HEK293 (cell line): ENCODE measurements around the gene NDST3.

Source experiments
- CTCF ChIA-PET: fragments of 350-600 bp; formaldehyde crosslinking; extraction: SDS; loops from one replicate; lab custom pipeline; 2021; ENCODE audit warnings: antibody characterized with exemption; lab: Yijun Ruan, JAX
- POLR2A ChIA-PET: fragments of 300-600 bp; formaldehyde crosslinking; extraction: SDS; loops from one replicate; lab custom pipeline; 2020; ENCODE audit warnings: antibody characterized with exemption, inconsistent platforms; lab: Yijun Ruan, JAX
- H3K27ac ChIP-seq: fragments of 200-500 bp; sonication (Bioruptor generic); 2 replicates; pipeline ENCODE4 v1.5.1; 2014; ENCODE audit warnings: low read depth, low read length, control low read depth, inconsistent platforms; ENCODE audit errors: extremely low read depth
- H3K36me3 ChIP-seq, 2 experiments: fragments of 200-500 bp in 1 of 2; sonication (Bioruptor generic) in 1 of 2; 1 replicate in 1 of 2; 2 replicates in 1 of 2; pipeline ENCODE4 v1.5.1; 2014 to 2017; ENCODE audit warnings: inconsistent platforms in 2 of 2, low read length in 2 of 2; ENCODE audit not compliant: control insufficient read depth in 2 of 2, insufficient read depth in 1 of 2
- H3K4me1 ChIP-seq: fragments of 200-500 bp; sonication (Bioruptor generic); 2 replicates; pipeline ENCODE4 v1.5.1; 2014; ENCODE audit warnings: mild to moderate bottlenecking, low read length, inconsistent platforms; ENCODE audit not compliant: control insufficient read depth, insufficient read depth
- H3K4me3 ChIP-seq: 2 replicates; pipeline ENCODE4 v1.5.1; 2011; ENCODE audit warnings: low read depth, mild to moderate bottlenecking, control low read depth, low read length, moderate library complexity
- H3K9me3 ChIP-seq: fragments of 200-500 bp; sonication (Bioruptor generic); 2 replicates; pipeline ENCODE4 v1.5.1; 2014; ENCODE audit warnings: low read depth, low read length, inconsistent platforms; ENCODE audit not compliant: control insufficient read depth, insufficient read depth
- EGR2 ChIP-seq: fragments of 450-650 bp; formaldehyde crosslinking; IDR thresholded peaks from 2 replicates; pipeline ENCODE4 v1.5.1; 2016; ENCODE audit warnings: low read depth, missing biosample characterization, missing genetic modification characterization
- FEZF1 ChIP-seq: fragments of 450-650 bp; formaldehyde crosslinking; IDR thresholded peaks from 2 replicates; pipeline ENCODE4 v1.5.1; 2016; ENCODE audit warnings: missing biosample characterization, missing genetic modification characterization
- GFI1B ChIP-seq: fragments of 450-650 bp; formaldehyde crosslinking; IDR thresholded peaks from 2 replicates; pipeline ENCODE4 v1.5.1; 2016; ENCODE audit warnings: missing biosample characterization, missing genetic modification characterization
- GLI2 ChIP-seq: fragments of 450-650 bp; formaldehyde crosslinking; IDR thresholded peaks from 2 replicates; pipeline ENCODE4; 2017; ENCODE audit warnings: missing biosample characterization, missing genetic modification characterization, low read depth, borderline replicate concordance
- GLI4 ChIP-seq: fragments of 450-650 bp; formaldehyde crosslinking; IDR thresholded peaks from 2 replicates; pipeline ENCODE4 v1.5.1; 2016; ENCODE audit warnings: missing biosample characterization, missing genetic modification characterization
- PRDM1 ChIP-seq: fragments of 450-650 bp; formaldehyde crosslinking; IDR thresholded peaks from 2 replicates; pipeline ENCODE4; 2016; ENCODE audit warnings: missing biosample characterization, missing genetic modification characterization
- REPIN1 ChIP-seq: fragments of 450-650 bp; formaldehyde crosslinking; IDR thresholded peaks from 2 replicates; pipeline ENCODE4 v1.5.1; 2017; ENCODE audit warnings: missing biosample characterization, missing genetic modification characterization, low read depth
- SCRT1 ChIP-seq: fragments of 450-650 bp; formaldehyde crosslinking; IDR thresholded peaks from 2 replicates; pipeline ENCODE4 v1.5.1; 2016; ENCODE audit warnings: missing biosample characterization, missing genetic modification characterization, borderline replicate concordance
- SP7 ChIP-seq: fragments of 450-650 bp; formaldehyde crosslinking; IDR thresholded peaks from 2 replicates; pipeline ENCODE4 v1.5.1; 2016; ENCODE audit warnings: missing biosample characterization, missing genetic modification characterization
- ZNF132 ChIP-seq: fragments of 450-650 bp; formaldehyde crosslinking; IDR thresholded peaks from 2 replicates; pipeline ENCODE4 v1.5.1; 2017; ENCODE audit warnings: missing biosample characterization, missing genetic modification characterization, borderline replicate concordance
- ZNF175 ChIP-seq: fragments of 450-650 bp; formaldehyde crosslinking; IDR thresholded peaks from 2 replicates; pipeline ENCODE4 v1.5.1; 2016; ENCODE audit warnings: missing biosample characterization, missing genetic modification characterization
- ZNF221 ChIP-seq: fragments of 450-650 bp; formaldehyde crosslinking; IDR thresholded peaks from 2 replicates; pipeline ENCODE4 v1.5.1; 2017; ENCODE audit warnings: missing biosample characterization, missing genetic modification characterization, borderline replicate concordance
- ZNF354C ChIP-seq: fragments of 450-650 bp; formaldehyde crosslinking; IDR thresholded peaks from 2 replicates; pipeline ENCODE4 v1.5.1; 2016; ENCODE audit warnings: missing biosample characterization, missing genetic modification characterization, low read depth, borderline replicate concordance
- ZNF37A ChIP-seq: fragments of 450-650 bp; IDR thresholded peaks from 2 replicates; pipeline ENCODE4 v1.5.1; 2018; ENCODE audit warnings: missing biosample characterization, missing genetic modification characterization
- ZNF433 ChIP-seq: fragments of 450-650 bp; formaldehyde crosslinking; IDR thresholded peaks from 2 replicates; pipeline ENCODE4 v1.5.1; 2016; ENCODE audit warnings: missing biosample characterization, missing genetic modification characterization, low read depth
- ZNF701 ChIP-seq: fragments of 450-650 bp; formaldehyde crosslinking; IDR thresholded peaks from 2 replicates; pipeline ENCODE4 v1.5.1; 2016; ENCODE audit warnings: missing biosample characterization, missing genetic modification characterization
- ZNF777 ChIP-seq: fragments of 450-650 bp; formaldehyde crosslinking; IDR thresholded peaks from 2 replicates; pipeline ENCODE4 v1.5.1; 2017; ENCODE audit warnings: missing biosample characterization, missing genetic modification characterization, borderline replicate concordance
- ZNF843 ChIP-seq: fragments of 450-650 bp; formaldehyde crosslinking; IDR thresholded peaks from 2 replicates; pipeline ENCODE4 v1.5.1; 2016; ENCODE audit warnings: missing biosample characterization, missing genetic modification characterization
- TF ChIP-seq, protein P1 (sequence below): fragments of 450-650 bp; formaldehyde crosslinking; IDR thresholded peaks from 2 replicates; pipeline ENCODE4 v1.5.1; 2017; ENCODE audit warnings: missing biosample characterization, missing genetic modification characterization
- TF ChIP-seq, protein P2 (sequence below): sonication (generic); formaldehyde crosslinking; IDR thresholded peaks from 2 replicates; pipeline ENCODE4 v1.8.1; 2022; ENCODE audit warnings: mild to moderate bottlenecking, moderate library complexity, missing genetic modification reagents
- TF ChIP-seq, protein P3 (sequence below): fragments of 450-650 bp; formaldehyde crosslinking; IDR thresholded peaks from 2 replicates; pipeline ENCODE4 v1.5.1; 2016; ENCODE audit warnings: missing biosample characterization, missing genetic modification characterization

Gene NDST3

DNA sequence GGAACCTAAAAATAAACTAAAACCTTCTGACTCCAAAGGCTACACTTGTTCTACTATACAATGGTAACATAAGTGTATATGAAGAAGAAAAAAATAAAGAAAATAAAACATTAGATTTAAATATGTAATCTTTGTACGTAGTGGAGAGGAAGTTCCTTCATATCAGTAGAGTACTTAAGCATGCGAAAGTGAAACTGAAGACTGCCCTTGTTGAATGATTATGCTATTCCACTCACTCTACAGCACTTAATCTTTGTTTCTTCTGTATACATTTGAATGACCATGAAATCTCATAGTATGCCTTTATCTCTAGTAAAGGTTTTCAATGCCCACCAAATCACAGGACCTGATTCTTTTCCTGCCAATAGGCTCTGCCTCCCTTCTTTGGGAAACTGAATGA, 78.9 kb downstream of the NDST3 start (continued):
- TF ChIP-seq, protein P1, sequence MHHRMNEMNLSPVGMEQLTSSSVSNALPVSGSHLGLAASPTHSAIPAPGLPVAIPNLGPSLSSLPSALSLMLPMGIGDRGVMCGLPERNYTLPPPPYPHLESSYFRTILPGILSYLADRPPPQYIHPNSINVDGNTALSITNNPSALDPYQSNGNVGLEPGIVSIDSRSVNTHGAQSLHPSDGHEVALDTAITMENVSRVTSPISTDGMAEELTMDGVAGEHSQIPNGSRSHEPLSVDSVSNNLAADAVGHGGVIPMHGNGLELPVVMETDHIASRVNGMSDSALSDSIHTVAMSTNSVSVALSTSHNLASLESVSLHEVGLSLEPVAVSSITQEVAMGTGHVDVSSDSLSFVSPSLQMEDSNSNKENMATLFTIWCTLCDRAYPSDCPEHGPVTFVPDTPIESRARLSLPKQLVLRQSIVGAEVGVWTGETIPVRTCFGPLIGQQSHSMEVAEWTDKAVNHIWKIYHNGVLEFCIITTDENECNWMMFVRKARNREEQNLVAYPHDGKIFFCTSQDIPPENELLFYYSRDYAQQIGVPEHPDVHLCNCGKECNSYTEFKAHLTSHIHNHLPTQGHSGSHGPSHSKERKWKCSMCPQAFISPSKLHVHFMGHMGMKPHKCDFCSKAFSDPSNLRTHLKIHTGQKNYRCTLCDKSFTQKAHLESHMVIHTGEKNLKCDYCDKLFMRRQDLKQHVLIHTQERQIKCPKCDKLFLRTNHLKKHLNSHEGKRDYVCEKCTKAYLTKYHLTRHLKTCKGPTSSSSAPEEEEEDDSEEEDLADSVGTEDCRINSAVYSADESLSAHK: no peak
- TF ChIP-seq ZNF221 (tag by site-specific recombination): no peak
- no peak for TF ChIP-seq EGR2 (tag by site-specific recombination)
- TF ChIP-seq GLI2: no peak
- TF ChIP-seq SCRT1 (tag by site-specific recombination): no peak
- no peak for TF ChIP-seq ZNF701
- no peak for TF ChIP-seq PRDM1

DNA sequence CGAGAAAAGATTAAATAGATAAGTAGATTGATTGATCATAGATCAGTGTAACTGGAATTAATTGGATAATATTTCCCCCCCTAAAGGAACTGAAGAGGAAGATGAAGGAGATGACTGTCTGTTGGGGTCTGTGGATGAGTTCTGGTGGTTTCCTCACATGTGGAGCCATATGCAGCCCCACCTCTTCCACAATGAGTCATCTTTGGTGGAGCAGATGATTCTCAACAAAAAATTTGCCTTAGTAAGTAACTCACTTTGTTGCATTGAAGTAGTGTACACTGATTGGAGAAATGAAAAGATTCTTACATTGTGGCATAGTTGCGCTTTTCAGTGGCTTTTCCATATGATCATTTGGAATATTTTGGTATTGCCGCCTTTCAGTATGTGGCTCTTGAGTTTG, 80.4 kb downstream of the NDST3 start:
- Histone ChIP-seq H3K36me3 (no peaks in the 10 kb centered on the region), H3K9me3 (no peaks in the 10 kb centered on the region), H3K4me1 (no peaks in the 10 kb centered on the region), H3K27ac (no peak overlapping the region), H3K4me3 (no peak overlapping the region)
- POLR2A ChIA-PET: no interaction called here
- no peak for TF ChIP-seq ZNF843 (tag by site-specific recombination)
- no peak for TF ChIP-seq ZNF433 (tag by site-specific recombination)
- no peak for TF ChIP-seq FEZF1 (tag by site-specific recombination)
- TF ChIP-seq GLI4 (tag by site-specific recombination): no peak
- TF ChIP-seq, protein P2, sequence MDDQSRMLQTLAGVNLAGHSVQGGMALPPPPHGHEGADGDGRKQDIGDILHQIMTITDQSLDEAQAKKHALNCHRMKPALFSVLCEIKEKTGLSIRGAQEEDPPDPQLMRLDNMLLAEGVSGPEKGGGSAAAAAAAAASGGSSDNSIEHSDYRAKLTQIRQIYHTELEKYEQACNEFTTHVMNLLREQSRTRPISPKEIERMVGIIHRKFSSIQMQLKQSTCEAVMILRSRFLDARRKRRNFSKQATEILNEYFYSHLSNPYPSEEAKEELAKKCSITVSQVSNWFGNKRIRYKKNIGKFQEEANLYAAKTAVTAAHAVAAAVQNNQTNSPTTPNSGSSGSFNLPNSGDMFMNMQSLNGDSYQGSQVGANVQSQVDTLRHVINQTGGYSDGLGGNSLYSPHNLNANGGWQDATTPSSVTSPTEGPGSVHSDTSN: no peak
- CTCF ChIA-PET: no interaction called here

DNA sequence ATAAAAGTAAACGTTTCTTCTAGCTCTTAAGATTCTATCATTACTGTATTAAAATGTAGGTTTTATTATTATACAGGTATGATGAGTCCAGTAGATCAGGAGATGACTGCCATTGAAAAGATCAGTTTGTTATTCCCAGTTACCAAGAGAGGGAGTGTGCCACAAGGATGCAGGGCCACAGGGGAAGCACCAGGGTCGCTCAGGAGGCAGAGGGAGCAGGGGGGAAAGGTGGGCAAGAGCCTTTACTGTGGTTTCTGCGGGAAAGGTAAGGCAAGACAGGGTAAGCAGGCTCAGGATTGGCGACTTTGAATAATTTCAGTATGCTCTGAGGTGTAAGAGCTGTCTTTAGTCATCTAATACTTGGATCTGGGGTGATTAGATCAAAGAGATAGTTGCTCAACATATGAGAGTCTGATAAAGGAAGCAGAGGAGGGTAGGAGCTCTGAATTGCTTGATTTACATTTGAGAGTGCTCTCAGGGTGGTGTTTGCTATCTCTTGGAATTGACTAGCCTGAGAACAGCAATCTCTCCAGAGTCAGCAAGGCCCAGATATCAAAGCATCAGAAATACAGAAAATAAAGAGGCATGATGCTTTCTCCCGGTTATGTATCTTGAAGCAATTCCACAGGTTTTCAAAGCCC, 86.0 kb downstream of the NDST3 start:
- no peak overlapping the region for H3K4me3 ChIP-seq
- TF ChIP-seq REPIN1 (tag by site-specific recombination) (no peak), ZNF37A (tag by site-specific recombination) (no peak), ZNF132 (tag by site-specific recombination) (no peak), SP7 (no peak), ZNF175 (no peak)
- no peaks in the 10 kb centered on the region for H3K36me3 ChIP-seq
- H3K4me1 ChIP-seq: no peaks in the 10 kb centered on the region
- H3K27ac ChIP-seq: no peak overlapping the region
- ChIA-PET POLR2A (no interaction called here), CTCF (no interaction called here)
- no peaks in the 10 kb centered on the region for H3K9me3 ChIP-seq

DNA sequence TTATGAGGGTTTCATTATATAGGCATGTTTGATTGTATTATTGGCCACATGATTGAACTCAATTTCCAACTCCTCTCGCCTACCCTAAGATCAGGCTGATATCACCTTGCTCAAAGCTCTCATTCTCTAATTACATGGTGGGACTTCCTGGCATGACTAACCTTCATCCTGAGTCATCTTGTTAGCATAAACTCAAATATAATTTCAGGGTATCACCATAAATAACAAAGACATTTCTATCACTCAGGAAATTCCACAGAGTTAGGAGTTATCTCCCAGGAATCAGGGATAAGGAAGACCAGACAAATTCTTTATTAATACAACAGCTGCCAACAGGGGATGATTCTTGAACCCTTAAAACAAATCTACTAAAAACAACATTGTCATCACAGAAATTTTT, 90.7 kb downstream of the NDST3 start:
- Histone ChIP-seq H3K9me3 (no peaks in the 10 kb centered on the region), H3K36me3 (no peaks in the 10 kb centered on the region), H3K4me3 (no peak overlapping the region), H3K27ac (no peak overlapping the region), H3K4me1 (no peaks in the 10 kb centered on the region)
- POLR2A ChIA-PET: no interaction called here
- TF ChIP-seq ZNF354C (tag by site-specific recombination) (no peak), ZNF777 (tag by site-specific recombination) (no peak), GFI1B (tag by site-specific recombination) (no peak)
- TF ChIP-seq, protein P3, sequence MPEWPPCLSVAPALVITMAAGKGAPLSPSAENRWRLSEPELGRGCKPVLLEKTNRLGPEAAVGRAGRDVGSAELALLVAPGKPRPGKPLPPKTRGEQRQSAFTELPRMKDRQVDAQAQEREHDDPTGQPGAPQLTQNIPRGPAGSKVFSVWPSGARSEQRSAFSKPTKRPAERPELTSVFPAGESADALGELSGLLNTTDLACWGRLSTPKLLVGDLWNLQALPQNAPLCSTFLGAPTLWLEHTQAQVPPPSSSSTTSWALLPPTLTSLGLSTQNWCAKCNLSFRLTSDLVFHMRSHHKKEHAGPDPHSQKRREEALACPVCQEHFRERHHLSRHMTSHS (tag by site-specific recombination): no peak
- TF ChIP-seq, all 188 proteins: peak for 0
- CTCF ChIA-PET: no interaction called here
